HEK293 (cell line): ENCODE results near the gene PCDHA13.

Experiments
- CTCF ChIP-seq: fragments of 450-650 bp; formaldehyde crosslinking; IDR thresholded peaks from 2 replicates; pipeline ENCODE4 v1.5.1; 2016; ENCODE audit warnings: missing biosample characterization, missing genetic modification characterization
- PRDM10 ChIP-seq: fragments of 450-650 bp; formaldehyde crosslinking; IDR thresholded peaks from 2 replicates; pipeline ENCODE4 v1.5.1; 2016; ENCODE audit warnings: missing biosample characterization, missing genetic modification characterization
- REST ChIP-seq: fragments of 450-650 bp; formaldehyde crosslinking; IDR thresholded peaks from 2 replicates; pipeline ENCODE4 v1.5.1; 2016; ENCODE audit warnings: missing biosample characterization, missing genetic modification characterization
- SP2 ChIP-seq: fragments of 450-650 bp; formaldehyde crosslinking; IDR thresholded peaks from 2 replicates; pipeline ENCODE4 v1.5.1; 2016; ENCODE audit warnings: missing biosample characterization, missing genetic modification characterization
- TCF7L2 ChIP-seq: IDR thresholded peaks from 2 replicates; pipeline ENCODE4 v1.6.1; 2011; ENCODE audit warnings: low read depth, mild to moderate bottlenecking, inconsistent platforms, low read length, moderate library complexity, borderline replicate concordance
- YY1 ChIP-seq: fragments of 450-650 bp; formaldehyde crosslinking; IDR thresholded peaks from 2 replicates; pipeline ENCODE4 v1.5.1; 2018; ENCODE audit warnings: missing biosample characterization, missing genetic modification characterization
- ZNF266 ChIP-seq: fragments of 450-650 bp; formaldehyde crosslinking; IDR thresholded peaks from 2 replicates; pipeline ENCODE4 v1.5.1; 2016; ENCODE audit warnings: missing biosample characterization, missing genetic modification characterization, low read depth
- ZNF280D ChIP-seq: fragments of 450-650 bp; formaldehyde crosslinking; IDR thresholded peaks from 2 replicates; pipeline ENCODE4 v1.5.1; 2016; ENCODE audit warnings: missing biosample characterization, missing genetic modification characterization

- TF ChIP-seq ZNF280D (tag by site-specific recombination) (no peak), CTCF (no peak), PRDM10 (tag by site-specific recombination) (no peak), TCF7L2 (no peak), YY1 (tag by site-specific recombination) (no peak), SP2 (no peak), REST (tag by site-specific recombination) (no peak), ZNF266 (tag by site-specific recombination) (no peak)
Measured at GRCh38 chr5:140840978-140841962, 40.7 kb upstream of the PCDHA13 start, which contains the start of gene PCDHA8.
